Stimulated activated CD8-positive, alpha-beta memory T cell treated with anti-CD3 and anti-CD28 coated beads, Interleukin-2, amount 100 ng/mL, for 1 hour (primary cell): ENCODE results near the gene VPS35.

Source experiments
- DNase-seq, 2 donors: peaks; one replicate each; pipeline ENCODE4 v3.0.0-alpha.2; 2020; ENCODE audit warnings: low read depth in 2 of 2

The VPS35 gene

DNA sequence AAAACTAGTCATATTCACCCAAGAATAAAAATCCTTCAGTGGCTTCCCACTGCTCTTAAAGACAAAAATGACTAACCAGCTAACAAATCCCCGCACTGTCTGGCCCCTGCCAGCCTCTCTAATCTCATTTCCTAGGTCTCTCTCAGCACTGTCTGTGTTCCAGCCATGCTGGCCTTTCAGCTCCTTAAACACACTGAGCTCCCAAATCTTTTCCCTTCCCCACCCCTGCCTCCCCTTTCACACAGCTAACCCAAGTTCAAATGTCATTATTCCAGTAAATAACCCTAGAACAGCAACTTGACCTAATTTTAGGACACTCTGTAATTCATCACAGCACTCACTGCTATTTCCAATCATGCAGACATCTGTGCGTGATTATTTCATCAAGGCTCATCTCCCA is 75.6 kb downstream of the VPS35 start:
- DNase-seq: no peak

GRCh38 chr16:46612121-46612520 is 76.9 kb downstream of the VPS35 start:
- DNase-seq: no peak

- no peak for DNase-seq
Measured at GRCh38 chr16:46607529-46607928, 81.4 kb downstream of the VPS35 start.

- DNase-seq: no peak
Measured at GRCh38 chr16:46606231-46606630, 82.7 kb downstream of the VPS35 start.
